DND-41 (cell line): ENCODE results near the gene CACNA1F.

Experiments
- ATAC-seq: fragments of 200-7000 bp; cut with Tn5 transposase; 3 replicates; pipeline ENCODE4 v1.9.1; 2021; ENCODE audit warnings: low read depth; ENCODE audit not compliant: insufficient read depth
- DNase-seq: peaks from one replicate; pipeline ENCODE4 v3.0.0-alpha.2; 2020
- H2AFZ ChIP-seq: 2 replicates; pipeline ENCODE4 v1.6.0; 2012; ENCODE audit warnings: low read depth, low read length
- H3K27ac ChIP-seq: 2 replicates; pipeline ENCODE4 v1.5.1; 2012; ENCODE audit warnings: low read length, inconsistent platforms
- H3K27me3 ChIP-seq: fragments of 200-600 bp; sonication (generic); 2 replicates; pipeline ENCODE4 v1.6.0; 2012; ENCODE audit warnings: low read length, mild to moderate bottlenecking, inconsistent platforms; ENCODE audit not compliant: insufficient read depth, poor library complexity
- H3K36me3 ChIP-seq: 2 replicates; pipeline ENCODE4 v1.5.1; 2012; ENCODE audit warnings: low read length, inconsistent platforms; ENCODE audit not compliant: insufficient read depth
- H3K4me1 ChIP-seq: 2 replicates; pipeline ENCODE4 v1.5.1; 2012; ENCODE audit warnings: mild to moderate bottlenecking, low read length; ENCODE audit not compliant: insufficient read depth
- H3K4me2 ChIP-seq: 2 replicates; pipeline ENCODE4 v1.6.0; 2012; ENCODE audit warnings: mild to moderate bottlenecking, moderate library complexity, low read length, inconsistent platforms; ENCODE audit not compliant: insufficient read depth
- H3K4me3 ChIP-seq, 2 experiments: fragments of 200-600 bp in 1 of 2; shearing (Covaris generic) in 1 of 2; 2 replicates each; pipeline ENCODE4 v1.5.1; 2012 to 2016; ENCODE audit warnings: inconsistent platforms in 2 of 2, low read length in 2 of 2, mild to moderate bottlenecking in 2 of 2, low read depth in 1 of 2, moderate library complexity in 1 of 2
- H3K79me2 ChIP-seq: 2 replicates; pipeline ENCODE4 v1.6.0; 2012; ENCODE audit warnings: low read length, inconsistent platforms; ENCODE audit not compliant: insufficient read depth
- H3K9ac ChIP-seq: 2 replicates; pipeline ENCODE4 v1.6.0; 2012; ENCODE audit warnings: low read depth, mild to moderate bottlenecking, inconsistent platforms, low read length, moderate library complexity
- H3K9me3 ChIP-seq: 2 replicates; pipeline ENCODE4 v1.5.1; 2012; ENCODE audit warnings: low read length, moderate library complexity, mild to moderate bottlenecking, inconsistent platforms; ENCODE audit not compliant: insufficient read depth, severe bottlenecking
- H4K20me1 ChIP-seq: 2 replicates; pipeline ENCODE4 v1.6.0; 2012; ENCODE audit warnings: low read length; ENCODE audit not compliant: insufficient read depth
- EZH2 ChIP-seq: IDR thresholded peaks from 3 replicates; pipeline ENCODE4 v1.6.1; 2012; ENCODE audit warnings: borderline replicate concordance, low read depth, mild to moderate bottlenecking, moderate library complexity, low read length, inconsistent platforms; ENCODE audit not compliant: severe bottlenecking
- TF ChIP-seq, protein P1 (sequence below): IDR thresholded peaks from 2 replicates; pipeline ENCODE4 v1.5.1; 2012; ENCODE audit warnings: borderline replicate concordance, low read length, moderate library complexity, mild to moderate bottlenecking; ENCODE audit not compliant: poor library complexity, severe bottlenecking; ENCODE audit errors: extremely low read depth

Gene CACNA1F

DNA sequence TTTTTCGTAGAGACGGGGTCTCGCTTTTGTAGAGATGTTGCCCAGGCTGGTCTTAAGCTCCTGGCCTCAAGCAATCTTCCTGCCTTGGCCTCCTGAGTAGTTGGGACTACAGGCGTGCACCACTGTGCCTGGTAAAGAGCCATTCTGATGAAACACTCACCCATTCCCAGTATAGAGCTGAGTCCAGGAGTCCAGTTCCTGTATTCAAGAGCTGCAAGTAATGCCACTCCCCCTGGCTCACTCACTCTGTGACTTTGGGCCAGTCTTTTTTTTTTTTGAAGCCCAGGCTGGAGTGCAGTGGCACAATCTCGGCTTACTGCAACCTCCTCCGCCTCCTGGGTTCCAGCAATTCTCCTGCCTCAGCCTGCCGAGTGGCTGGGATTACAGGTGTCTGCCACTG, 5.6 kb upstream of the CACNA1F start:
- TF ChIP-seq EZH2, result no peak
- TF ChIP-seq, protein P1, sequence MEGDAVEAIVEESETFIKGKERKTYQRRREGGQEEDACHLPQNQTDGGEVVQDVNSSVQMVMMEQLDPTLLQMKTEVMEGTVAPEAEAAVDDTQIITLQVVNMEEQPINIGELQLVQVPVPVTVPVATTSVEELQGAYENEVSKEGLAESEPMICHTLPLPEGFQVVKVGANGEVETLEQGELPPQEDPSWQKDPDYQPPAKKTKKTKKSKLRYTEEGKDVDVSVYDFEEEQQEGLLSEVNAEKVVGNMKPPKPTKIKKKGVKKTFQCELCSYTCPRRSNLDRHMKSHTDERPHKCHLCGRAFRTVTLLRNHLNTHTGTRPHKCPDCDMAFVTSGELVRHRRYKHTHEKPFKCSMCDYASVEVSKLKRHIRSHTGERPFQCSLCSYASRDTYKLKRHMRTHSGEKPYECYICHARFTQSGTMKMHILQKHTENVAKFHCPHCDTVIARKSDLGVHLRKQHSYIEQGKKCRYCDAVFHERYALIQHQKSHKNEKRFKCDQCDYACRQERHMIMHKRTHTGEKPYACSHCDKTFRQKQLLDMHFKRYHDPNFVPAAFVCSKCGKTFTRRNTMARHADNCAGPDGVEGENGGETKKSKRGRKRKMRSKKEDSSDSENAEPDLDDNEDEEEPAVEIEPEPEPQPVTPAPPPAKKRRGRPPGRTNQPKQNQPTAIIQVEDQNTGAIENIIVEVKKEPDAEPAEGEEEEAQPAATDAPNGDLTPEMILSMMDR, result no peak
- DNase-seq, result no peak
- ATAC-seq, result no peak
- peaks cover 11% of the 10 kb centered on the region for H3K36me3 ChIP-seq
- peaks cover 20% of the 10 kb centered on the region for H3K4me1 ChIP-seq
- H3K27ac ChIP-seq, result no peak overlapping the region
- no peak overlapping the region for H2AFZ ChIP-seq
- no peaks in the 10 kb centered on the region for H4K20me1 ChIP-seq
- H3K9ac ChIP-seq, result no peak overlapping the region
- no peaks in the 10 kb centered on the region for H3K27me3 ChIP-seq
- H3K4me2 ChIP-seq, result no peak overlapping the region
- no peaks in the 10 kb centered on the region for H3K9me3 ChIP-seq
- no peak overlapping the region for H3K4me3 ChIP-seq
- H3K79me2 ChIP-seq, result peaks cover 12% of the 10 kb centered on the region

DNA sequence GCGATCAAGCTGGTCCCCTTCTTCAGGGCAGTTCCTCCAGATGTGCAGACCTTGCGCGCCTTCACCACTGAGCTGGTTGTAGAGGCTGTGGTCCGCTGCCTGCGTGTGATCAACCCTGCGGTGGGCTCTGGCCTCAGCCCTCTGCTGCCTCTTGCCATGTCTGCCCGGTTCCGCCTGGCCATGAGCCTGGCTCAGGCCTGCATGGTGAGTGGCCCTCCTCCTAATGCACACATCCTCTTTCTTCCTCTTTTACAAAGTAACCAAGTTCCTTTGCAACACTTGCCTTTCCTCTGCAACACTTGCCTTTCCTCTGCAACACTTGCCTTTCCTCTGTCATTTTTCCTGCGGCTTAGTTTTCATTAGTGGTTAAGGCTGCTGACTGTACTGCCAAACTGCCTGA, 3.9 kb upstream of the CACNA1F start:
- H3K4me3 ChIP-seq, result no peak overlapping the region; a peak in 1 of 4 replicates
- H3K36me3 ChIP-seq, result no peaks in the 10 kb centered on the region
- ATAC-seq, result no peak
- peak overlapping the region; percentile 74; the same call in 1 of the 2 replicates for H3K9ac ChIP-seq
- H2AFZ ChIP-seq, result no peak overlapping the region
- H3K79me2 ChIP-seq, result peaks cover 12% of the 10 kb centered on the region
- no peaks in the 10 kb centered on the region for H3K27me3 ChIP-seq
- no peaks in the 10 kb centered on the region for H3K9me3 ChIP-seq
- H3K4me1 ChIP-seq, result peaks cover 20% of the 10 kb centered on the region
- H3K4me2 ChIP-seq, result peak overlapping the region; percentile 79; the same call in 1 of the 2 replicates
- H3K27ac ChIP-seq, result no peak overlapping the region
- DNase-seq, result no peak
- no peaks in the 10 kb centered on the region for H4K20me1 ChIP-seq
- TF ChIP-seq EZH2, result no peak

DNA sequence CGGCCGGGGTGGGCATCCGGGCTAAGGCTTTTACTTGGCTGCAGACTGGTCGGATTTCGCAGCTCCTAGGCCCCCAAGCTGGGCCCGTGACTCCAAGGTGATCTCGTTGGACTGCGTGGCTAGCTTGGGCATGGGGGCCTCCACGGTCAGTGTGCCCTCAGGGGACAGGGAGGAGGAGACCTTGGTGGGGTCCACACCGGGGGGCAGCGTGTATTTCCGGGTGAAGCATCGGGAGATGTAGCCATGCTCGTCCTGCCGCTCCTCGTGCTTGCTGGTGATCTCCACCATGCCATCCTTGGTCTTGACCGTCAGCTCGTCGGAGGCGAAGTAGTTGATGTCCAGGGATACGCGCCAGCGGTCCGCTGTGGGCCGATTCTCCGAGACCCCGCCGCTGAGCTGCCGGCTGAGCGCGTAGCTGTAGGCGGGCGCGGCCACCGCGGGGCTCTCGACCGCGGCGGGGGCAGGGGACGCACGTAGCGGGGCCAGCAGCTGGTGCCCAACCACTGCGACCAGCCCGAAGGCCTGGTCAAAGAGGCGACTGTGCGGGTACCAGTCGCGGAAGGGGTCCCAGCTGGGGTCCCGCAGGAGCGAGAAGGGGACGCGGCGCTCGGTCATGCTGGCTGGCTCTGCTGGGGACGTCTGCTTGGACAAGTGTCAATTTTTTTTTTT, 881 bp upstream of the CACNA1F start:
- Histone ChIP-seq H4K20me1 (no peaks in the 10 kb centered on the region), H3K27me3 (no peaks in the 10 kb centered on the region), H3K9ac (no peak overlapping the region), H3K4me1 (peaks cover 20% of the 10 kb centered on the region), H2AFZ (no peak overlapping the region), H3K79me2 (peaks cover 12% of the 10 kb centered on the region), H3K27ac (no peak overlapping the region), H3K9me3 (no peaks in the 10 kb centered on the region), H3K36me3 (no peaks in the 10 kb centered on the region), H3K4me2 (no peak overlapping the region), H3K4me3 (no peak overlapping the region)
- TF ChIP-seq, protein P1, result no peak
- TF ChIP-seq EZH2, result no peak
- no peak for ATAC-seq
- no peak for DNase-seq

DNA sequence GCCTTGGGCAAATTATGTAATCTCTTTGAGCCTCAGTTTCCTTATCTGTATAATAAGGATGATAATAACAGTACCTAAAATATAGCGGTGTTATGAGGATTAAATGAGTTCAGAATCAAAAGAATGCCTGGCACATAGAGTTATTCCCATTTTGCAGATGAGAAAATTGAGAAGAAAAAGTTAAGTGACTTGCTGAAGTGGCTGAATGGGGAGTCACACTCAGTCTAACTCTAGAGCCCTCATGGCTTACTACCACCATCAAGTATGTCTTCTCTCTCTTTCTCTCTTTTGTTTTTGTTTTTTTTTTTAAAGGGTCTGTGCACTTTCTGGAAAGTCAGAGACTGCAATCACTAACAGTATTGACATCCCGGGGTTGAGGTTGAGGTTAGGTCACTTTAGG, 615 bp downstream of the CACNA1F start:
- Histone ChIP-seq H3K36me3 (no peaks in the 10 kb centered on the region), H3K9me3 (no peaks in the 10 kb centered on the region), H3K9ac (no peak overlapping the region), H3K4me3 (no peak overlapping the region), H3K27me3 (no peaks in the 10 kb centered on the region), H3K27ac (no peak overlapping the region), H4K20me1 (no peaks in the 10 kb centered on the region), H3K4me2 (no peak overlapping the region), H3K79me2 (peaks cover 12% of the 10 kb centered on the region), H2AFZ (no peak overlapping the region), H3K4me1 (peaks cover 20% of the 10 kb centered on the region)
- no peak for DNase-seq
- ATAC-seq, result no peak
- TF ChIP-seq, protein P1, result no peak
- no peak for TF ChIP-seq EZH2
